ENCODE data around the gene SERPINB13. TPM values are rescaled to one million over a fixed set of nuclear protein-coding genes. Genes with fewer than 3 reads are reported as not detected.

The SERPINB13 gene
- total RNA-seq, 3 donors from 2014 or later (not counting 1 experiment from before 2014, with no cell fraction given), result not detected

DNA sequence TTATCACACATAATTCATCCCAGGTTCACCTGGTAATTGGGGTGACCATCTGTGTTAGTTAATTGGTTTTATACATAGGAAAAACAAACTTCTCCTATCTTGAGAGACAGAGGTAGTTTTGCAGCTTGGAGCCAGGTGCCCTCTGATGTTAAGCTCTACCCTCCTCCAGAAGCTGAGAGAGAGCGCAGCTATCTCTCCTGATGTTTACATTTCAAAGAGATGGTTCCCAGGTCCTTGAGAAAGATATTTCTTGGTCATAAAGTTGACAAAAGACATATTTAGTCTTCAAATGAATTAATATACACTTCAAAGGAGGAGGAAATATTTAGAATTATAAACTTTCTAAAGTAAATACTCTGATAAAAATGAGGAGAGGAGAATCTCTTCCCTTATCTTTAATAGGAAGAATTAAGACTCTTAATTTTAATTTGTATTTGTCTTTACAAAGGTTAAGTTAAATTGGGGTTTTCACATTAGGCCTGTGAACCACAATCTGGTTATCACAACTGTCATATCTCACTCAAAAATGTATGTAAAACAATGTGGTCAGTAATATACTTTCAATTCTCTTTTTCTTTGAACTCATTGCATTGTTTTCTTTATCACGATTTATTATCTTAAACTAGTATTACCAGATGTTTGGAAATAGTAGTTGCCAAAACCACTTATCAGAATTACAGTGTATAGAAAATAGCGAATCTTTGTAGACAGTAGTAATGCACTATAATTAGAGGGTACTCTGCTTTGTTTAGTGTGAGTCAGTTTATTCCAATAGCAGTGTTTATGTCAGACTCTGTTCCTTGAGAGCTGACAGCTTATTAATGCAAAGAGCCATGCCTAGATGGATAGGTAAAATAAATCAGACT is 30.1 kb downstream of the SERPINB13 start:
- H3K36me3 Mint-ChIP-seq, result no peaks in the 10 kb centered on the region
- no peak for TF ChIP-seq CTCF (IDR thresholded peaks at IDR 0.05)
- ATAC-seq (no peak), DNase-seq (no peak)
- H3K9me3 ChIP-seq (ENCODE audit: control insufficient read depth, insufficient read depth, low read length), result no peaks in the 10 kb centered on the region
- H3K9me3 Mint-ChIP-seq, result peaks cover 0 to 2% of the 10 kb centered on the region in 2 donors
- no peak overlapping the region for H3K27ac Mint-ChIP-seq
- H3K27me3 Mint-ChIP-seq (ENCODE audit: low read depth in 2 of 2), result peaks cover 6 to 11% of the 10 kb centered on the region in 2 donors
- no peaks in the 10 kb centered on the region for H3K4me1 Mint-ChIP-seq
- H3K27ac ChIP-seq (ENCODE audit: low read length), result no peak overlapping the region
- no peaks in the 10 kb centered on the region for H3K27me3 ChIP-seq (ENCODE audit: control insufficient read depth, insufficient read depth, low read length)
- WGBS (ENCODE audit: insufficient coverage), result 42% methylated on average over 2 of the region's 3 CpGs
- H3K36me3 ChIP-seq (ENCODE audit: control insufficient read depth, insufficient read depth, low read length), result no peaks in the 10 kb centered on the region
- intact Hi-C loops (cut with micrococcal nuclease), result no loop called here
- H3K4me1 ChIP-seq (ENCODE audit: control insufficient read depth, insufficient read depth, low read length), result no peaks in the 10 kb centered on the region
- H3K4me3 ChIP-seq (ENCODE audit: low read length), result no peak overlapping the region
- no peak overlapping the region for H3K4me3 Mint-ChIP-seq

DNA sequence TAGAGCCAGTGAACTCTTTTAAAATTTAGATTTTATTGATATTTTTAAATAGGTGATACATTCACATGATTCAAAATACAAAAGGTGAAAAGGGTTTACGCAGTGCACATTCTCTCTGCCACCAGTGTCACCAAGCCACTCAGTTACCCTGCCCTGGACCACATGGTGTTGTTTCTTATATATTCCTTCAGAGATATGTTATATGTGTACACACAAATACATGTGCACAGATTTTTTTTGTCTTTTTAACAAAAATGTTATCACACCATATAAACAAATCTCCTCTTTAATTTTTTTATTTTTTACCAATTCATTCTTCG is 30.7 kb downstream of the SERPINB13 start:
- no peak for ATAC-seq
- Histone ChIP-seq H3K4me3 (ENCODE audit: low read length) (no peak overlapping the region), H3K27ac (ENCODE audit: low read length) (no peak overlapping the region), H3K27me3 (ENCODE audit: control insufficient read depth, insufficient read depth, low read length) (no peaks in the 10 kb centered on the region), H3K4me1 (ENCODE audit: control insufficient read depth, insufficient read depth, low read length) (no peaks in the 10 kb centered on the region), H3K36me3 (ENCODE audit: control insufficient read depth, insufficient read depth, low read length) (no peaks in the 10 kb centered on the region), H3K9me3 (ENCODE audit: control insufficient read depth, insufficient read depth, low read length) (no peaks in the 10 kb centered on the region)
- Mint-ChIP-seq H3K36me3 (no peaks in the 10 kb centered on the region), H3K27me3 (ENCODE audit: low read depth in 2 of 2) (peaks cover 2 to 11% of the 10 kb centered on the region in 2 donors), H3K9me3 (peaks cover 2% of the 10 kb centered on the region in 2 donors), H3K4me1 (no peaks in the 10 kb centered on the region), H3K4me3 (no peak overlapping the region), H3K27ac (no peak overlapping the region)
- no peak for DNase-seq
- no CpG with 5 or more reads among the region's 2 CpGs for WGBS (ENCODE audit: insufficient coverage)
- intact Hi-C loops (cut with micrococcal nuclease), result no loop called here
- TF ChIP-seq CTCF (IDR thresholded peaks at IDR 0.05), result no peak

DNA sequence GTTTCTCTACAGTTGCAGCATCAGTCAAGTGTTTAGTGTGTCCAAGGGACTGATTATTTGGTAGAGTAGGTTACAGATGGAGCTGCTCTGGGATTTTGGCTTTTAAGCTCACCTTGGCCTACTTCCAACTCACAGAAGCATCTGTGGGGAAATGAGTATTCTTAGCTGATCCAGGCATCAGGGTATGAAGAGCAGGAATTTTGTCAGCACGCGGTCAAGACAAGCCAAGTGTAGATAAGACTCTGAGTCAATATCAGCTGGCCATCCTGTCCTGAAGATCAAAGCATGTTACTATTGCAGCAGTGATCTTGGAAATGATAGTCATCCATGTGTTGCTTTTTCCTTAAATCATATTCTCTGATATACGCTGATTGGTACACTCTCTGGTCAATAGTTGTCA is 32.5 kb downstream of the SERPINB13 start:
- Mint-ChIP-seq H3K4me1 (no peaks in the 10 kb centered on the region), H3K36me3 (no peaks in the 10 kb centered on the region), H3K27me3 (ENCODE audit: low read depth in 2 of 2) (no peaks in the 10 kb centered on the region), H3K4me3 (no peak overlapping the region), H3K9me3 (peaks cover 2 to 7% of the 10 kb centered on the region in 2 donors), H3K27ac (no peak overlapping the region)
- TF ChIP-seq CTCF (IDR thresholded peaks at IDR 0.05), result no peak
- Histone ChIP-seq H3K36me3 (ENCODE audit: control insufficient read depth, insufficient read depth, low read length) (no peaks in the 10 kb centered on the region), H3K27ac (ENCODE audit: low read length) (no peak overlapping the region), H3K9me3 (ENCODE audit: control insufficient read depth, insufficient read depth, low read length) (peaks cover 4% of the 10 kb centered on the region), H3K4me3 (ENCODE audit: low read length) (no peak overlapping the region), H3K27me3 (ENCODE audit: control insufficient read depth, insufficient read depth, low read length) (no peaks in the 10 kb centered on the region), H3K4me1 (ENCODE audit: control insufficient read depth, insufficient read depth, low read length) (no peaks in the 10 kb centered on the region)
- intact Hi-C loops (cut with micrococcal nuclease), result no loop called here
- WGBS (ENCODE audit: insufficient coverage), result 97% methylated on average over 3 of the region's 3 CpGs
- ATAC-seq (no peak), DNase-seq (no peak)

DNA sequence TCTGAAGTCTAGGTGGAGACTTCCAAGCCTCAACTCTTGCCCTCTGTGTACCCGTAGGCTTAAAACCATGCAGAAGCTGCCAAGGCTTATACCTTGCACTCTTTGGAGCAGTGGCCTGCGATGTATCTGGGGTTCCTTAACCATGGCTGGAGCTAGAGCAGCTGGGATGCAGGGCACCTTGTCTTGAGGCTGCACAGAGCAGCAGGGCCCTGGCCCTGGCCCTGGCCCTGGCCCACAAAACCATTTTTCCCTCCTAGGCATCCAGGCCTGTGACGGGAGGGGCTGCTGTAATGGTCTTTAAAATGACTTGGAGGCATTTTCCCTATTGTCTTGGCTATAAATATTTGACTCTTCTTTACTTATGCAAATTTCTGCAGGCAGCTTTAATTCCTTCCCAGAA is 37.7 kb downstream of the SERPINB13 start:
- H3K27ac ChIP-seq (ENCODE audit: low read length), result no peak overlapping the region
- 83% methylated on average over 3 of the region's 3 CpGs for WGBS (ENCODE audit: insufficient coverage)

More for the DNA sequence above, 37.7 kb downstream of the SERPINB13 start:
- Mint-ChIP-seq H3K4me1 (no peaks in the 10 kb centered on the region), H3K27me3 (ENCODE audit: low read depth in 2 of 2) (no peaks in the 10 kb centered on the region), H3K27ac (no peak overlapping the region), H3K9me3 (peaks cover 20 to 23% of the 10 kb centered on the region in 2 donors), H3K36me3 (peaks cover 16% of the 10 kb centered on the region), H3K4me3 (no peak overlapping the region)
- ATAC-seq (no peak), DNase-seq (no peak)
- no peak for TF ChIP-seq CTCF (IDR thresholded peaks at IDR 0.05)
- Histone ChIP-seq H3K4me3 (ENCODE audit: low read length) (no peak overlapping the region), H3K4me1 (ENCODE audit: control insufficient read depth, insufficient read depth, low read length) (no peaks in the 10 kb centered on the region), H3K27me3 (ENCODE audit: control insufficient read depth, insufficient read depth, low read length) (no peaks in the 10 kb centered on the region), H3K9me3 (ENCODE audit: control insufficient read depth, insufficient read depth, low read length) (peaks cover 23% of the 10 kb centered on the region), H3K36me3 (ENCODE audit: control insufficient read depth, insufficient read depth, low read length) (no peaks in the 10 kb centered on the region)
- intact Hi-C loops (cut with micrococcal nuclease), result no loop called here

Data from natural killer cell (primary cell).